Neural progenitor cell (in vitro differentiated cells): ENCODE results near the gene ULK3. TPM values are rescaled to one million over a fixed set of nuclear protein-coding genes. Genes with fewer than 3 reads are reported as not detected.

Source experiments
- DNase-seq: peaks from one replicate; pipeline ENCODE4 v3.0.0-alpha.2; 2016; ENCODE audit warnings: low spot score
- H2AFZ ChIP-seq: fragments of 200-600 bp; sonication (generic); replicated peaks from 2 replicates; pipeline ENCODE4 v1.6.1; 2016; ENCODE audit warnings: antibody characterized with exemption
- H3F3A ChIP-seq: fragments of 200-600 bp; sonication (generic); 2 replicates; pipeline ENCODE4 v1.6.1; 2016; ENCODE audit warnings: antibody characterized with exemption, low read depth
- H3K27ac ChIP-seq: fragments of 200-600 bp; sonication (generic); 2 replicates; pipeline ENCODE4 v1.5.1; 2016; ENCODE audit warnings: mild to moderate bottlenecking
- H3K27me3 ChIP-seq: fragments of 200-600 bp; sonication (generic); 2 replicates; pipeline ENCODE4 v1.6.1; 2016; ENCODE audit warnings: mild to moderate bottlenecking, moderate library complexity
- H3K36me3 ChIP-seq: fragments of 200-600 bp; sonication (generic); 2 replicates; pipeline ENCODE4 v1.5.1; 2016
- H3K4me1 ChIP-seq: fragments of 200-600 bp; sonication (generic); 2 replicates; pipeline ENCODE4 v1.6.1; 2016; ENCODE audit warnings: mixed run types
- H3K4me2 ChIP-seq: fragments of 200-600 bp; sonication (generic); 2 replicates; pipeline ENCODE4 v1.6.1; 2016
- H3K4me3 ChIP-seq: fragments of 200-600 bp; sonication (generic); 2 replicates; pipeline ENCODE4 v1.5.1; 2016
- H3K79me2 ChIP-seq: fragments of 200-600 bp; sonication (generic); 2 replicates; pipeline ENCODE4 v1.6.1; 2016; ENCODE audit warnings: low read depth
- H3K9ac ChIP-seq: fragments of 200-600 bp; sonication (generic); 2 replicates; pipeline ENCODE4 v1.6.1; 2016
- H3K9me3 ChIP-seq: fragments of 200-600 bp; sonication (generic); 2 replicates; pipeline ENCODE4 v1.5.1; 2016; ENCODE audit warnings: low read depth
- H4K20me1 ChIP-seq: fragments of 200-600 bp; sonication (generic); 2 replicates; pipeline ENCODE4 v1.6.1; 2016; ENCODE audit warnings: low read depth
- H3K27ac Mint-ChIP-seq: 3 replicates; pipeline ENCODE4 v1.8.0; 2021; ENCODE audit warnings: mixed read lengths
- H3K27me3 Mint-ChIP-seq: 2 replicates; pipeline ENCODE4 v1.8.0; 2022; ENCODE audit warnings: low read depth, mild to moderate bottlenecking, inconsistent platforms, moderate library complexity, mixed read lengths; ENCODE audit not compliant: insufficient read depth
- H3K36me3 Mint-ChIP-seq: 3 replicates; pipeline ENCODE4 v1.8.0; 2021; ENCODE audit warnings: mixed read lengths
- H3K4me1 Mint-ChIP-seq: 3 replicates; pipeline ENCODE4 v1.8.0; 2021; ENCODE audit warnings: mixed read lengths
- H3K4me3 Mint-ChIP-seq: 3 replicates; pipeline ENCODE4 v1.8.0; 2021; ENCODE audit warnings: mild to moderate bottlenecking, moderate library complexity, mixed read lengths
- H3K9me3 Mint-ChIP-seq: 3 replicates; pipeline ENCODE4 v1.8.0; 2020; ENCODE audit warnings: mixed read lengths
- EZH2 ChIP-seq: fragments of 200-600 bp; sonication (generic); IDR thresholded peaks from 2 replicates; pipeline ENCODE4 v1.6.1; 2017; ENCODE audit warnings: antibody characterized with exemption, mild to moderate bottlenecking, moderate library complexity
- EZH2phosphoT487 ChIP-seq: fragments of 200-600 bp; sonication (generic); IDR thresholded peaks from 2 replicates; pipeline ENCODE4 v1.6.1; 2017; ENCODE audit warnings: antibody characterized with exemption
- total RNA-seq: library from RNA; depleted of rRNA; stranded (reverse); fragments of >200 nt; gene quantifications from 2 replicates; pipeline ENCODE4 v1.2.3, GENCODE V29; 2015; ENCODE audit warnings: low replicate concordance
- TF ChIP-seq, protein P1 (sequence below): fragments of 200-600 bp; sonication (generic); IDR thresholded peaks from 2 replicates; pipeline ENCODE4 v1.5.1; 2017; ENCODE audit warnings: antibody characterized with exemption, mild to moderate bottlenecking

ULK3 gene
- total RNA-seq, 1 donor from 2014 or later: 22.7 TPM

DNA sequence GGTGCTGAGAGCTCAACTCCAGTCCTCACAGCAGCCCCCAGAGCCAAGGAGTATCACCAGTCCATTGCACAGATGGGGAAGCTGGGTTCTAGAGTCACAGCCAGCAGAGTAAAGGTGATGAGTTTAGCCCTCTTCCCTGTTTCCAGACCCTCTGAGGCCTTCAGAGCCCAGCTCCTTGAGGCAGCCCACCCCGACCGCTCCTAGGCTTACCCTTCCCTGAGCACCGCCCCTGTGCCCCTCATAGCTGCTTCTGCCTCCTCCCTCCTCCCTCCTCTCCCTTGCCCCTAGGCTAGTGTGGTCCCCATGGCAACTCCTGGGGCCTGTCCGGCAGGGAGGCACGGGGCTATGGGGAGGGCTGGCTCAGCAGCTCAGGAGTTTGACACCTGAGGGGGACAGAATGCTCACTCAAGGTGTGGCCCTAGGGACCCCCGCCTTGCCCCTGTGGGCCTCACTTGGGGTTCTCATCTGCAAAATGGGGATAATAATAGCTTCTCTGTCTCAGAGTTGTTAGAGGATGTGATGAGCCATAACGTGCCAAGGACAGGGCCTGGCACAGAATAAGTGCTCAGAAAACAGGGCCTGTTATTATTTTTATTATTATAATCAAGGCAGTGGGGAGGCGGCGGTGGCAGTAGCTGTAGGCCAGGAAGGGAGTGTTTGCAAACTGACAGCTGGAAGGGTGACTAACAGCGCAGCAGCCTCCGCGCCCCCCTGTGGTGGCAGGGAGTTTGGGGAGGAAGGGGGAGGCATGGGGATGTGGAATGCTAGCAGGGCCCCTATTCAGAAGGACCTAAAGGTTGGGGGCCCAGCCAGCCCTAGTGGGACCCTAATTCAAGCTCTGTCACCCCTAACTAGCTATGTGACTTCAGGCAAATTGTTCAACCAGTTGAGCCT is 49.6 kb downstream of the ULK3 start:
- Mint-ChIP-seq H3K27ac (peak overlapping the region; percentile 82), H3K27me3 (no peaks in the 10 kb centered on the region)
- H3K79me2 ChIP-seq: peaks cover 48% of the 10 kb centered on the region

DNA sequence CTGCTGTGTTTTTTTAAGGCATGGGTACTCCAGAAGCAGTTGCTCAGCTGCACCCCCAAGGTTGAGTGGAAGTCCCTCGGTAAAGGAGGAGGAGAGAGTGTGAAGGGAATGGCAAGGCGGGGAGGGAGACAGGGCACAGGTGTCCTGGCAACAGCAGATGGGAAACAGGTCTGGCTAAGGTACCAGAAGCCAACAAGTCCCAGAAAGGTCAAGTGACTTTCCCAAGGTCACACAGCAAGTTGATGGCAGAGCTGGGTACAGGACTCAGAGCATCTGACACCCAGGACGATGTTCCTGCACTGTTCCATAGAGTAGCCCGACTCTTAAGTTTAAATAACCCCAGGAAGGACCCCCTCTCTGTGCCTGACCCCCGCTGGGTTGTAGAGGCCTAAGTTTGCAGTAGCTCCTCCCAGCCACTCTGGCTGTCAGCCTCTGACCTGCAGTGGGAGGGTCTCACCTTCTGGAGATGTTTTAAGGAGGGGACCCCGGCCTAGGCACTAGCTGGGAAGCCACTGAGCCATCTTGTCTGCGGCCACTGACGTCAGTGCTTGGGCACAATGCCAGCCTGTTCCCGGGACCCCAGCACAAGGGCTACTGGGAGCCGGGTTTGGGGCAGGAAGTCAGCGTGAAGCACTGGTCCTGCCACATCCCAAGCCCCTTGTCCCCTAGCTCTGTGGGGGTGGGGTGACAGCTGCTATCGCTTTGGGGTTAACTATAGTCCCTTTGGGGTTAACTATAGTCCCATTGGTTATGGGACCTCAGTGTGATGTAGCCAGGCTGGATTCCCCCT is 50.5 kb downstream of the ULK3 start:
- Histone ChIP-seq H3K27me3 (no peaks in the 10 kb centered on the region), H3K9ac (no peak overlapping the region), H3F3A (no peaks in the 10 kb centered on the region), H3K79me2 (peaks cover 53% of the 10 kb centered on the region), H3K36me3 (no peaks in the 10 kb centered on the region), H4K20me1 (peaks cover 97% of the 10 kb centered on the region), H3K27ac (no peak overlapping the region), H3K4me3 (no peak overlapping the region), H3K4me1 (peaks cover 20% of the 10 kb centered on the region), H3K4me2 (no peak overlapping the region), H3K9me3 (no peaks in the 10 kb centered on the region), H2AFZ (no peak overlapping the region)
- no peaks in the 10 kb centered on the region for H3K27me3 Mint-ChIP-seq
- H3K4me1 Mint-ChIP-seq: peaks cover 40% of the 10 kb centered on the region
- H3K9me3 Mint-ChIP-seq: no peaks in the 10 kb centered on the region
- DNase-seq: no peak
- peak overlapping the region; percentile 82 for H3K27ac Mint-ChIP-seq
- peaks cover 2% of the 10 kb centered on the region for H3K36me3 Mint-ChIP-seq
- peak overlapping the region; percentile 36 for H3K4me3 Mint-ChIP-seq
- TF ChIP-seq EZH2: no peak
- no peak for TF ChIP-seq EZH2phosphoT487
- TF ChIP-seq, protein P1, sequence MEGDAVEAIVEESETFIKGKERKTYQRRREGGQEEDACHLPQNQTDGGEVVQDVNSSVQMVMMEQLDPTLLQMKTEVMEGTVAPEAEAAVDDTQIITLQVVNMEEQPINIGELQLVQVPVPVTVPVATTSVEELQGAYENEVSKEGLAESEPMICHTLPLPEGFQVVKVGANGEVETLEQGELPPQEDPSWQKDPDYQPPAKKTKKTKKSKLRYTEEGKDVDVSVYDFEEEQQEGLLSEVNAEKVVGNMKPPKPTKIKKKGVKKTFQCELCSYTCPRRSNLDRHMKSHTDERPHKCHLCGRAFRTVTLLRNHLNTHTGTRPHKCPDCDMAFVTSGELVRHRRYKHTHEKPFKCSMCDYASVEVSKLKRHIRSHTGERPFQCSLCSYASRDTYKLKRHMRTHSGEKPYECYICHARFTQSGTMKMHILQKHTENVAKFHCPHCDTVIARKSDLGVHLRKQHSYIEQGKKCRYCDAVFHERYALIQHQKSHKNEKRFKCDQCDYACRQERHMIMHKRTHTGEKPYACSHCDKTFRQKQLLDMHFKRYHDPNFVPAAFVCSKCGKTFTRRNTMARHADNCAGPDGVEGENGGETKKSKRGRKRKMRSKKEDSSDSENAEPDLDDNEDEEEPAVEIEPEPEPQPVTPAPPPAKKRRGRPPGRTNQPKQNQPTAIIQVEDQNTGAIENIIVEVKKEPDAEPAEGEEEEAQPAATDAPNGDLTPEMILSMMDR: no peak

More for the DNA sequence above, 49.6 kb downstream of the ULK3 start:
- H3K9me3 ChIP-seq: no peaks in the 10 kb centered on the region
- no peak overlapping the region for H3K4me3 ChIP-seq
- no peak overlapping the region for H3K4me2 ChIP-seq
- H3K36me3 ChIP-seq: no peaks in the 10 kb centered on the region
- H3K27ac ChIP-seq: no peak overlapping the region
- peaks cover 18% of the 10 kb centered on the region for H3K4me1 ChIP-seq
- H3K9ac ChIP-seq: no peak overlapping the region
- Mint-ChIP-seq H3K4me3 (no peak overlapping the region), H3K36me3 (peaks cover 2% of the 10 kb centered on the region), H3K9me3 (no peaks in the 10 kb centered on the region), H3K4me1 (peaks cover 32% of the 10 kb centered on the region)
- H2AFZ ChIP-seq: no peak overlapping the region
- H4K20me1 ChIP-seq: peaks cover 95% of the 10 kb centered on the region
- no peaks in the 10 kb centered on the region for H3K27me3 ChIP-seq
- TF ChIP-seq EZH2 (no peak), EZH2phosphoT487 (no peak)
- TF ChIP-seq, protein P1: no peak
- no peak for DNase-seq
- H3F3A ChIP-seq: no peaks in the 10 kb centered on the region

DNA sequence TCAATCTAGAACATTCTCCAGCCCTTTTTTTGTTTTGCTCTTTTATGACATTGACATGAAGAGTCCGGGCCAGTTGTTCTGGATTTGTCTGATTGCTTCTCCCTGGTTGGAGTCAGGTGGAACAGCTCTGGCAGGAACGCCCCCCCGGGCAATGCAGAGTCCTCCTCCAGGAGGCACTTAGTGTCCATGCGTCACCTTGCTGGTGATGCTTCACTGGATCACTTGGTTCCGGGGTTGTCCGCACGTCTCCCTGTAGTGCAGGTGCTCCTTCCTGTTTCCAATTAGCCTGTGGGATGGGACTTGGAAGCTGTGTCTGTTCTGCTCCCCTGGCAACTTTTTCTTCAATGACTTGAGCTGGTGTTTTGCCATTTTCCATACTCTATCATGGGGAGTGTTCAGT is 51.3 kb downstream of the ULK3 start:
- no peak for TF ChIP-seq EZH2
- TF ChIP-seq, protein P1: no peak
- TF ChIP-seq EZH2phosphoT487: no peak
- Histone ChIP-seq H3F3A (no peaks in the 10 kb centered on the region), H3K79me2 (peaks cover 60% of the 10 kb centered on the region), H3K9ac (no peak overlapping the region), H3K4me2 (no peak overlapping the region), H3K27ac (no peak overlapping the region), H3K4me1 (peaks cover 20% of the 10 kb centered on the region), H2AFZ (no peak overlapping the region), H3K4me3 (no peak overlapping the region), H3K27me3 (no peaks in the 10 kb centered on the region), H3K36me3 (no peaks in the 10 kb centered on the region), H3K9me3 (no peaks in the 10 kb centered on the region), H4K20me1 (peaks cover 97% of the 10 kb centered on the region)
- Mint-ChIP-seq H3K36me3 (peaks cover 2% of the 10 kb centered on the region), H3K9me3 (no peaks in the 10 kb centered on the region), H3K27ac (no peak overlapping the region), H3K27me3 (no peaks in the 10 kb centered on the region), H3K4me1 (peaks cover 43% of the 10 kb centered on the region), H3K4me3 (no peak overlapping the region)
- no peak for DNase-seq
